IPS DF 6.9 (cell line): ENCODE measurements around the gene LCE1F.

Experiments used
- DNase-seq: peaks from one replicate; pipeline ENCODE4 v3.0.0-alpha.2; 2013; ENCODE audit warnings: low read depth, low spot score
- H3K27ac ChIP-seq: one replicate; pipeline ENCODE4 v1.5.1; 2013; ENCODE audit warnings: low read length, control low read depth
- H3K27me3 ChIP-seq: 2 replicates; pipeline ENCODE4 v1.6.1; 2013; ENCODE audit warnings: mild to moderate bottlenecking, low read length; ENCODE audit not compliant: control insufficient read depth, insufficient read depth
- H3K36me3 ChIP-seq: 2 replicates; pipeline ENCODE4 v1.6.1; 2013; ENCODE audit warnings: low read length; ENCODE audit not compliant: control insufficient read depth, insufficient read depth
- H3K4me1 ChIP-seq: 2 replicates; pipeline ENCODE4 v1.6.1; 2013; ENCODE audit warnings: low read length; ENCODE audit not compliant: control insufficient read depth, insufficient read depth
- H3K4me3 ChIP-seq: 2 replicates; pipeline ENCODE4 v1.5.1; 2013; ENCODE audit warnings: mild to moderate bottlenecking, low read length
- H3K9me3 ChIP-seq: 2 replicates; pipeline ENCODE4 v1.6.1; 2013; ENCODE audit warnings: low read length, inconsistent platforms; ENCODE audit not compliant: control insufficient read depth, insufficient read depth
- WGBS: extraction: QIAGEN DNeasy Blood & Tissue Kit; methylation state at CpG from one replicate; pipeline ENCODE4 v1.1.7; 2013; ENCODE audit warnings: mixed read lengths, missing lambda C conversion rate; ENCODE audit not compliant: insufficient read length, insufficient coverage; 5-methylcytosine and 5-hydroxymethylcytosine counted together

Gene LCE1F

GRCh38 chr1:152747831-152748230 is 27.1 kb upstream of the LCE1F start:
- no CpG with 5 or more reads among the region's 1 CpG for WGBS
- Histone ChIP-seq H3K4me3 (no peak overlapping the region), H3K36me3 (no peaks in the 10 kb centered on the region), H3K27me3 (no peaks in the 10 kb centered on the region; the same call in 1 of the 2 replicates), H3K9me3 (peaks cover 13% of the 10 kb centered on the region), H3K4me1 (no peaks in the 10 kb centered on the region), H3K27ac (no peak overlapping the region)
- no peak for DNase-seq

DNA sequence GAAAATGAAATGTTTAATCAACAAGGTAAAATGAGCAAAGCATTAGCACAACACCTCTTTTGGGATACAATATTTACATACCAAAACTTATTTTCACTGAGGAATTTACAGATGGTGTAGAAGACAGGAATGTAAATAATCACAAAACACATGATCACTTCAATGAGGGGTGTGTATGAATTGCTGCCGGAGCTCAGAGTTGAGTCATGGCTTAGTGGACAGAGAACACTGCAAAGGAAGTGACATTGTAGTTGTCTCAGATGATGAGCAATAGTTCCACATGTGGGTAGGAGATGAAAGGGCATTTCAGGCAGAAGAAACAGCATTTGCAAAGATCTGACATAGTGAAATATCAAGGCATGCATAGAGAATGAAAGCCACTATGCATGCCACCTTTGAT is 22.7 kb upstream of the LCE1F start:
- no peaks in the 10 kb centered on the region for H3K36me3 ChIP-seq
- no CpG with 5 or more reads among the region's 1 CpG for WGBS
- no peaks in the 10 kb centered on the region for H3K27me3 ChIP-seq
- peaks cover 8% of the 10 kb centered on the region for H3K9me3 ChIP-seq
- DNase-seq, result no peak
- no peaks in the 10 kb centered on the region for H3K4me1 ChIP-seq
- H3K4me3 ChIP-seq, result no peak overlapping the region
- no peak overlapping the region for H3K27ac ChIP-seq

DNA sequence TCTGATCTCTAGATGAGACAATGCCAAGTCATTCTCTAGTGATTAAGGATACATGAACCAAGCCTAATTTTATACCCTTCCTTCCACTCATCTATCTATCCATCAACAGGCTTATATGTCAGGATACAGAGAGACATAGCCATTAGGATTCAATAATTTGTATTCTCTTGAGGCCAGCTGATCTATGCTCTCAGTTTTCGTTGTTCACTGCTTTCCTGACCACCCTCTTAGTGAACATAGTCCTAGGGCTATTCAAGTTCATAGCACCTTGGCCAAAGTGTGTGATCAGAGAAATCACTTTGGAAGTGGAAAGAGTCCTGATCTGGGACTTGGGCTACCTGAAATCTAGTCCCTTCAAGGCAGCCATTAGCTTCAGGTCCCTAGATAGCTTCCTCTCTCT is 21.4 kb upstream of the LCE1F start:
- no peak for DNase-seq
- H3K27ac ChIP-seq, result no peak overlapping the region
- H3K4me3 ChIP-seq, result no peak overlapping the region
- no peaks in the 10 kb centered on the region for H3K36me3 ChIP-seq
- no CpG with 5 or more reads among the region's 1 CpG for WGBS
- H3K4me1 ChIP-seq, result no peaks in the 10 kb centered on the region
- no peaks in the 10 kb centered on the region for H3K27me3 ChIP-seq
- H3K9me3 ChIP-seq, result peaks cover 13% of the 10 kb centered on the region

- DNase-seq, result no peak
- peaks cover 32% of the 10 kb centered on the region for H3K9me3 ChIP-seq
- no peaks in the 10 kb centered on the region for H3K27me3 ChIP-seq
- no peaks in the 10 kb centered on the region for H3K4me1 ChIP-seq
- WGBS, result no CpG with 5 or more reads among the region's 2 CpGs
- no peak overlapping the region for H3K27ac ChIP-seq
- no peak overlapping the region for H3K4me3 ChIP-seq
- H3K36me3 ChIP-seq, result no peaks in the 10 kb centered on the region
Measured at GRCh38 chr1:152756872-152757271, 18.1 kb upstream of the LCE1F start.

DNA sequence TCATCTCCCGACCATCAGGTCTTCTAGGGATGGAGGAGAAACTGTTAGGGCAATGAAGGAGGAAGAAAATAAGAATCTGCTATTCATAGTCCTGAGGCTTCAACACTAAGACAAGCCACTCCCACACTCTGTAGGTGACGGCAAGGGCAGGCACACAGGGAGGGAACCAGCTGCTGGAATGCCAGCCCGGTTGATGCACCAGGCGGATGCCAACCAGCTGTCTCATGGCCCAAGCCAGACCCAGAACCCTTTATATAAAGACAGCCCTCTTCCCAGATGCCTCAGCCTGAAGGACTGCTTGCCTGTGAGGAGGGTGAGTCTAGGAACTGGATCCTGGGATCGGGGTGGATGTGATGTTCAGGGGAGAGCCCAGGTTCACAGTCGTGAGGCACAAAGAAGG is 17.2 kb upstream of the LCE1F start, which contains the start of gene KPRP:
Gene KPRP, plus strand, starts transcription at position 279 of the 400 bp plus-strand sequence. CDS start 1,564 bp downstream, outside the sequence.
- Histone ChIP-seq H3K27ac (no peak within 1 kb of the TSS), H3K27me3 (no peaks in the 10 kb centered on the region), H3K4me1 (no peaks in the 10 kb centered on the region), H3K9me3 (peaks cover 28% of the 10 kb centered on the region), H3K4me3 (no peak within 1 kb of the TSS), H3K36me3 (no peaks in the 10 kb centered on the region)
- WGBS, result no CpG with 5 or more reads among the region's 6 CpGs
- no peak for DNase-seq

GRCh38 chr1:152758636-152759035 is 16.3 kb upstream of the LCE1F start:
- H3K4me3 ChIP-seq, result no peak overlapping the region
- no peak overlapping the region for H3K27ac ChIP-seq
- no CpG with 5 or more reads among the region's 4 CpGs for WGBS
- H3K4me1 ChIP-seq, result no peaks in the 10 kb centered on the region
- no peaks in the 10 kb centered on the region for H3K36me3 ChIP-seq
- DNase-seq, result no peak
- H3K9me3 ChIP-seq, result peaks cover 27% of the 10 kb centered on the region
- H3K27me3 ChIP-seq, result no peaks in the 10 kb centered on the region

DNA sequence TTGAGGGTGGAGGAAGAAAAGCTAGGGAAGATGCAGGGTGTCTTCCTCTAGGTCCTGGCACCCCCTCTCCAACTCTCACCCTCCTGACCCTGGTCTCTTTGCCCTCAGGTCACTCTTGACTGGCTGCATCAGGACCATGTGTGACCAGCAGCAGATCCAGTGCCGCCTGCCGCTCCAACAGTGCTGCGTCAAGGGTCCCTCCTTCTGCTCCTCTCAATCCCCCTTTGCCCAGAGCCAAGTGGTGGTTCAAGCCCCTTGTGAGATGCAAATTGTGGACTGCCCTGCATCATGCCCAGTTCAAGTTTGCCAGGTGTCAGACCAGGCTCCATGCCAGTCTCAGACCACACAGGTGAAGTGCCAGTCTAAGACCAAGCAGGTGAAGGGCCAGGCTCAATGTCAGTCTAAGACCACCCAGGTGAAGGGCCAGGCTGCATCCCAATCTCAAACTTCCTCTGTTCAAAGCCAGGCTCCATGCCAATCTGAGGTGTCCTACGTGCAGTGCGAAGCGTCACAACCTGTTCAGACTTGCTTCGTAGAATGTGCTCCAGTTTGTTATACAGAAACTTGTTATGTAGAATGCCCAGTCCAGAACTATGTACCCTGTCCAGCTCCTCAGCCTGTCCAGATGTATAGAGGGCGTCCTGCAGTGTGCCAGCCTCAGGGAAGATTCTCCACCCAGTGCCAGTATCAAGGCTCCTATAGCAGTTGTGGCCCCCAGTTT is 15.3 kb upstream of the LCE1F start:
- H3K4me3 ChIP-seq, result no peak overlapping the region
- H3K27ac ChIP-seq, result no peak overlapping the region
- no CpG with 5 or more reads among the region's 8 CpGs for WGBS
- no peaks in the 10 kb centered on the region for H3K4me1 ChIP-seq
- peaks cover 27% of the 10 kb centered on the region for H3K9me3 ChIP-seq
- DNase-seq, result no peak
- no peaks in the 10 kb centered on the region for H3K27me3 ChIP-seq
- H3K36me3 ChIP-seq, result no peaks in the 10 kb centered on the region

GRCh38 chr1:152760551-152761190 is 14.3 kb upstream of the LCE1F start:
- H3K36me3 ChIP-seq, result no peaks in the 10 kb centered on the region
- H3K9me3 ChIP-seq, result peaks cover 30% of the 10 kb centered on the region

DNA sequence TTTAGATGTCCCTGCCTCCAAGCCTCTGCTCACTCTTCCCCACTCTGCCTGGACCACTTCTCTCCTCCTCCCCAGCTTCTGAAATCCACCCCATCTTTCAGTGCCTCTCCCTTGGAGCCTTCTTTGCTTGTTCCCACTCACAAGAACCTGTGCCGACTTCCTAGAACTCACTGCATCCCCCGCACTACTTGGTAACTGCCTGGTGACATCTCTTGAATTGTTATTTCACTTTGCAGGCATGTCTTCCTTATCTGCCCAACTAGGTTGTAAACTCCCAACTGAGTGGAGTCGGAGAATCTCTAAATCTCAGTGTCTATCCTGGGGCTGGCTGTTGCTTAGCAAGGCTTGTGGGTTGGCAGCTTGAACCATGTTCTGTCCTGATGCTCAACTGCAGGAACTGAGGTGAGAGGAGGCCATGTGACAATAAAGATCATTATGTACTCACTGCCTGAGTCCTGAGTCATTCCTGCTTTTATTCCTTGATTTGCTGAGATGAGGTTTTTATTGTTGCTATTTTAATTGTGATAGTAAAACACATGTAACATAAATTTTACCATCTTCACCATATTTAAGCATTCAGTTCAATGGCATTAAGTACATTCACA is 13.2 kb upstream of the LCE1F start:
- WGBS, result no CpG with 5 or more reads among the region's 3 CpGs
- no peak overlapping the region for H3K4me3 ChIP-seq

More at GRCh38 chr1:152760551-152761190, 14.3 kb upstream of the LCE1F start:
- no CpG with 5 or more reads among the region's 31 CpGs for WGBS
- no peak for DNase-seq
- H3K4me1 ChIP-seq, result no peaks in the 10 kb centered on the region
- no peak overlapping the region for H3K27ac ChIP-seq
- no peak overlapping the region for H3K4me3 ChIP-seq
- H3K27me3 ChIP-seq, result no peaks in the 10 kb centered on the region

GRCh38 chr1:152768847-152769533 is 6.0 kb upstream of the LCE1F start:
- no CpG with 5 or more reads among the region's 8 CpGs for WGBS
- H3K27me3 ChIP-seq, result no peaks in the 10 kb centered on the region

More for the DNA sequence above, 13.2 kb upstream of the LCE1F start:
- Histone ChIP-seq H3K36me3 (no peaks in the 10 kb centered on the region), H3K4me1 (no peaks in the 10 kb centered on the region), H3K27me3 (no peaks in the 10 kb centered on the region), H3K27ac (no peak overlapping the region), H3K9me3 (peaks cover 31% of the 10 kb centered on the region)
- no peak for DNase-seq

More at GRCh38 chr1:152768847-152769533, 6.0 kb upstream of the LCE1F start:
- Histone ChIP-seq H3K4me3 (no peak overlapping the region), H3K4me1 (no peaks in the 10 kb centered on the region), H3K9me3 (peaks cover 15% of the 10 kb centered on the region), H3K36me3 (no peaks in the 10 kb centered on the region), H3K27ac (no peak overlapping the region)
- DNase-seq, result no peak
